Astrocyte (in vitro differentiated cells and primary cell): ENCODE measurements around the gene NFE2. TPM values are rescaled to one million over a fixed set of nuclear protein-coding genes. Genes with fewer than 3 reads are reported as not detected.
"Not testable (repeated sequence)": the region's sequence is repeated elsewhere in the genome, so short reads cannot be mapped to it uniquely, and the experiment has no call there.

Source experiments
- DNase-seq: peaks from one replicate; pipeline ENCODE4 v3.0.0-alpha.2; 2010; ENCODE audit warnings: low read depth
- FAIRE-seq: peaks from 2 replicates; lab custom pipeline; 2011; peaks lifted over from hg19 to GRCh38; lab: Jason Lieb, UNC
- H2AFZ ChIP-seq: 2 replicates; pipeline ENCODE4 v1.6.0; 2012; ENCODE audit warnings: low read depth, low read length, inconsistent platforms
- H3K27ac ChIP-seq: 2 replicates; pipeline ENCODE4 v1.5.1; 2011; ENCODE audit warnings: low read depth, low read length, inconsistent platforms
- H3K27me3 ChIP-seq: 2 replicates; pipeline ENCODE4 v1.6.0; 2011; ENCODE audit warnings: low read length, inconsistent platforms; ENCODE audit not compliant: insufficient read depth
- H3K36me3 ChIP-seq: 2 replicates; pipeline ENCODE4 v1.5.1; 2011; ENCODE audit warnings: low read length, inconsistent platforms; ENCODE audit not compliant: insufficient read depth
- H3K4me1 ChIP-seq: 2 replicates; pipeline ENCODE4 v1.5.1; 2011; ENCODE audit warnings: low read length, inconsistent platforms; ENCODE audit not compliant: insufficient read depth
- H3K4me2 ChIP-seq: 2 replicates; pipeline ENCODE4 v1.6.0; 2012; ENCODE audit warnings: low read length, inconsistent platforms
- H3K4me3 ChIP-seq: 2 replicates; pipeline ENCODE4 v1.5.1; 2011; ENCODE audit warnings: low read depth, mild to moderate bottlenecking, low read length, inconsistent platforms; ENCODE audit not compliant: insufficient read depth
- H3K79me2 ChIP-seq: 2 replicates; pipeline ENCODE4 v1.6.0; 2012; ENCODE audit warnings: mild to moderate bottlenecking, low read length, inconsistent platforms; ENCODE audit not compliant: insufficient read depth
- H3K9ac ChIP-seq: 2 replicates; pipeline ENCODE4 v1.6.0; 2012; ENCODE audit warnings: mild to moderate bottlenecking, low read length, inconsistent platforms
- H3K9me3 ChIP-seq: 2 replicates; pipeline ENCODE4 v1.5.1; 2012; ENCODE audit warnings: low read depth, mild to moderate bottlenecking, low read length, inconsistent platforms; ENCODE audit not compliant: insufficient read depth
- H4K20me1 ChIP-seq: 2 replicates; pipeline ENCODE4 v1.6.0; 2012; ENCODE audit warnings: low read length, inconsistent platforms; ENCODE audit not compliant: insufficient read depth
- H3K27ac Mint-ChIP-seq: one replicate; pipeline ENCODE4 v1.8.0; 2021; ENCODE audit warnings: mild to moderate bottlenecking, mixed read lengths; ENCODE audit not compliant: unreplicated experiment
- H3K27me3 Mint-ChIP-seq: one replicate; pipeline ENCODE4 v1.8.0; 2021; ENCODE audit warnings: low read depth, mixed read lengths; ENCODE audit not compliant: unreplicated experiment
- H3K36me3 Mint-ChIP-seq: one replicate; pipeline ENCODE4 v1.8.0; 2021; ENCODE audit warnings: low read depth, mixed read lengths; ENCODE audit not compliant: unreplicated experiment
- H3K4me1 Mint-ChIP-seq: one replicate; pipeline ENCODE4 v1.8.0; 2021; ENCODE audit warnings: low read depth, mixed read lengths; ENCODE audit not compliant: unreplicated experiment
- H3K4me3 Mint-ChIP-seq: one replicate; pipeline ENCODE4 v1.8.0; 2021; ENCODE audit warnings: mild to moderate bottlenecking, moderate library complexity, mixed read lengths; ENCODE audit not compliant: unreplicated experiment
- H3K9me3 Mint-ChIP-seq: one replicate; pipeline ENCODE4 v1.8.0; 2021; ENCODE audit warnings: mild to moderate bottlenecking, mixed read lengths; ENCODE audit not compliant: unreplicated experiment
- EZH2 ChIP-seq: IDR thresholded peaks from 2 replicates; pipeline ENCODE4 v1.6.1; 2012; ENCODE audit warnings: mild to moderate bottlenecking, low read length, inconsistent platforms; ENCODE audit not compliant: insufficient read depth
- total RNA-seq: library from RNA; stranded (reverse); gene quantifications from 2 replicates; pipeline ENCODE4 v1.2.1, GENCODE V29; 2021
- TF ChIP-seq, protein P1 (sequence below): IDR thresholded peaks from 2 replicates; pipeline ENCODE4 v1.5.1; 2011; ENCODE audit warnings: low read depth, mild to moderate bottlenecking, inconsistent platforms, low read length, moderate library complexity; ENCODE audit not compliant: insufficient read depth

Gene NFE2
- total RNA-seq, 1 donor from 2014 or later: 0.41 TPM

DNA sequence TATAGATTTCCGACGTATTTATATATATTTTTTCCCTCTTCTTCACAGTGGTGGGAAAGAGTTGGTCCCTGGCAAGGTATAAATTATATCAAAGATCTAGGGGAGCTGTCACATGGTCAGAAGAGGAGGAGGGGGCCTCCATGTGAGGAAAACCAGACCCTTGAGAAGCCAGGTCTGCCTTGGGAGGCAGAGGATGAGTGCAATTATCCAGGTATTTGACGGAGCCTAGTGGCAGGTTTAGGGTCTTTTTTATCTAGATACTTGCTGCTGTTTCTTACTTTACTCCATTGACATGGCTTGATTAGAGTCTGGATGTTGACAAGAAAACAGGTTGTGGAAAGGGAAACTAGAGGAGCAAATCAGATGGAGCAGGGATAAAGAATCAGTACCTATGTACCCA, 29.6 kb upstream of the NFE2 start:
- DNase-seq (no peak), FAIRE-seq (no peak)
- Histone ChIP-seq H3K27me3 (no peaks in the 10 kb centered on the region), H3K4me1 (peaks cover 22% of the 10 kb centered on the region), H4K20me1 (peaks cover 16% of the 10 kb centered on the region), H3K4me2 (peak overlapping the region; percentile 45), H2AFZ (no peak overlapping the region), H3K27ac (no peak overlapping the region), H3K4me3 (no peak overlapping the region), H3K79me2 (peaks cover 87% of the 10 kb centered on the region), H3K9me3 (no peaks in the 10 kb centered on the region), H3K9ac (no peak overlapping the region), H3K36me3 (no peaks in the 10 kb centered on the region)
- no peaks in the 10 kb centered on the region for H3K9me3 Mint-ChIP-seq
- H3K4me1 Mint-ChIP-seq: peaks cover 28% of the 10 kb centered on the region
- H3K36me3 Mint-ChIP-seq: peaks cover 2% of the 10 kb centered on the region
- TF ChIP-seq EZH2: no peak
- TF ChIP-seq, protein P1, sequence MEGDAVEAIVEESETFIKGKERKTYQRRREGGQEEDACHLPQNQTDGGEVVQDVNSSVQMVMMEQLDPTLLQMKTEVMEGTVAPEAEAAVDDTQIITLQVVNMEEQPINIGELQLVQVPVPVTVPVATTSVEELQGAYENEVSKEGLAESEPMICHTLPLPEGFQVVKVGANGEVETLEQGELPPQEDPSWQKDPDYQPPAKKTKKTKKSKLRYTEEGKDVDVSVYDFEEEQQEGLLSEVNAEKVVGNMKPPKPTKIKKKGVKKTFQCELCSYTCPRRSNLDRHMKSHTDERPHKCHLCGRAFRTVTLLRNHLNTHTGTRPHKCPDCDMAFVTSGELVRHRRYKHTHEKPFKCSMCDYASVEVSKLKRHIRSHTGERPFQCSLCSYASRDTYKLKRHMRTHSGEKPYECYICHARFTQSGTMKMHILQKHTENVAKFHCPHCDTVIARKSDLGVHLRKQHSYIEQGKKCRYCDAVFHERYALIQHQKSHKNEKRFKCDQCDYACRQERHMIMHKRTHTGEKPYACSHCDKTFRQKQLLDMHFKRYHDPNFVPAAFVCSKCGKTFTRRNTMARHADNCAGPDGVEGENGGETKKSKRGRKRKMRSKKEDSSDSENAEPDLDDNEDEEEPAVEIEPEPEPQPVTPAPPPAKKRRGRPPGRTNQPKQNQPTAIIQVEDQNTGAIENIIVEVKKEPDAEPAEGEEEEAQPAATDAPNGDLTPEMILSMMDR: no peak
- H3K27ac Mint-ChIP-seq: no peak overlapping the region
- H3K4me3 Mint-ChIP-seq: no peak overlapping the region
- no peaks in the 10 kb centered on the region for H3K27me3 Mint-ChIP-seq

DNA sequence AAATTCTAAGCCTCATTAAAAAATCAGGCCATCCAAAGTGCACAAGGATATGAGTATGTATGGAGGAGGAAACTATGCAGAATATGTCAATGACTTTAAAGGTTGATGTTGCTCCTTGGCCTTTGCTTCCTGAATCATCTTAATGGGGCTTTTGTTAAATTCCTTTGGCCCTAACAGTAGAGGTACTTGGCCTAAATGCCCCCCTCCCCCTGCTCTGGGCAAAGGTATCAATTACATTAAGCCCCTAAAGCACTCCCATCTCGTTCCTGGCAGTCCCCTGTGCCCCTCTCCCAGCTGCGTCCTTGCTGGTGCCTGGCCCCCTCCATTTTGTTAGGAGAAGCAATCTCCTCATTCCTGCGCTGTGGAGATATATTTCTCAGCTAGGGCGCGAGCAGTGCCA, 28.9 kb upstream of the NFE2 start:
- Histone ChIP-seq H3K4me3 (no peak overlapping the region), H3K9ac (no peak overlapping the region), H3K4me2 (peak overlapping the region; percentile 45), H3K27me3 (no peaks in the 10 kb centered on the region), H3K4me1 (peaks cover 22% of the 10 kb centered on the region), H3K9me3 (no peaks in the 10 kb centered on the region), H2AFZ (no peak overlapping the region), H3K79me2 (peaks cover 86% of the 10 kb centered on the region), H4K20me1 (peaks cover 9% of the 10 kb centered on the region), H3K27ac (no peak overlapping the region), H3K36me3 (no peaks in the 10 kb centered on the region)
- Mint-ChIP-seq H3K4me1 (peaks cover 28% of the 10 kb centered on the region), H3K27me3 (no peaks in the 10 kb centered on the region), H3K36me3 (peaks cover 5% of the 10 kb centered on the region), H3K27ac (no peak overlapping the region), H3K9me3 (no peaks in the 10 kb centered on the region), H3K4me3 (no peak overlapping the region)
- FAIRE-seq (no peak), DNase-seq (no peak)
- no peak for TF ChIP-seq EZH2
- TF ChIP-seq, protein P1: no peak

DNA sequence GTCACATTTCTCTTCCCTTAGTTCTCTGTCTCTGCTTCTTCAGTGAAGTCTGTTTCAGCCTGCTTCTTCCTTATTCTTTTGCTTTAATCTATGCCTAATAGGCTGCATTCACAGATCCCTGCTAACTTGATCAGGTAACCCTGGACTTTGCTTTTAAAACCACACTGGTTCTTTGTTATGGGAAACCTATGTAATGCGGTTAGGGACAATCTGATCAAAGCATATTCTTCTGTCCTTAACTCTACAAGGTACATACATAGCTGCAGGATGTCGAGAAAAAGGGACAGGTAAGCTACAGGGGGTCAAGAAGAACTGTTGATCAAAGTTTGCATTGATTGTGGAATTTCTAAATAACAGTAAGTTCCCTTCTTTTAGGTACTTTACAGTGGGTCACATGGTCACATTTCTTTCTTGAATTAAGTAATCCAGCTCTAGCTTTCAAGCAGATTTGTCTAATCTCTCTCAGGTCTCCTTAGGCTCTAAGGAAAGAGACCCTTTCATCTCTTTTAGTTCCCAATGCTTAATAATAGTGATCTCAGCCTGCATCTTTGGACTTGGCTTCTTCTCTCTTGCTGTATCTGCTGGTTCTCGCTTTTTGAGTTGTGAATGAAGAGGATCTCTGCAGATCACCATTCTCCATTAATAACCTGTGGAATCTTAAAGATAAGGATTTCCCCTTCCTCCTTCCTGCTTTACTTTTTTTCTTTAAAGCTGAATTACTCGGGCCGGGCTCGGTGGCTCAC, 28.0 kb upstream of the NFE2 start:
- Histone ChIP-seq H3K9me3 (no peaks in the 10 kb centered on the region), H3K4me3 (no peak overlapping the region), H3K27me3 (no peaks in the 10 kb centered on the region), H2AFZ (no peak overlapping the region), H3K79me2 (peaks cover 78% of the 10 kb centered on the region), H3K4me1 (peaks cover 22% of the 10 kb centered on the region), H4K20me1 (peaks cover 8% of the 10 kb centered on the region), H3K9ac (no peak overlapping the region), H3K27ac (no peak overlapping the region), H3K4me2 (peak overlapping the region; percentile 45), H3K36me3 (no peaks in the 10 kb centered on the region)
- TF ChIP-seq, protein P1: no peak
- no peak for TF ChIP-seq EZH2
- FAIRE-seq (no peak), DNase-seq (no peak)
- Mint-ChIP-seq H3K4me3 (peak overlapping the region; percentile 16), H3K9me3 (no peaks in the 10 kb centered on the region), H3K36me3 (peaks cover 5% of the 10 kb centered on the region), H3K27ac (peak overlapping the region; percentile 3), H3K27me3 (no peaks in the 10 kb centered on the region), H3K4me1 (peaks cover 28% of the 10 kb centered on the region)

DNA sequence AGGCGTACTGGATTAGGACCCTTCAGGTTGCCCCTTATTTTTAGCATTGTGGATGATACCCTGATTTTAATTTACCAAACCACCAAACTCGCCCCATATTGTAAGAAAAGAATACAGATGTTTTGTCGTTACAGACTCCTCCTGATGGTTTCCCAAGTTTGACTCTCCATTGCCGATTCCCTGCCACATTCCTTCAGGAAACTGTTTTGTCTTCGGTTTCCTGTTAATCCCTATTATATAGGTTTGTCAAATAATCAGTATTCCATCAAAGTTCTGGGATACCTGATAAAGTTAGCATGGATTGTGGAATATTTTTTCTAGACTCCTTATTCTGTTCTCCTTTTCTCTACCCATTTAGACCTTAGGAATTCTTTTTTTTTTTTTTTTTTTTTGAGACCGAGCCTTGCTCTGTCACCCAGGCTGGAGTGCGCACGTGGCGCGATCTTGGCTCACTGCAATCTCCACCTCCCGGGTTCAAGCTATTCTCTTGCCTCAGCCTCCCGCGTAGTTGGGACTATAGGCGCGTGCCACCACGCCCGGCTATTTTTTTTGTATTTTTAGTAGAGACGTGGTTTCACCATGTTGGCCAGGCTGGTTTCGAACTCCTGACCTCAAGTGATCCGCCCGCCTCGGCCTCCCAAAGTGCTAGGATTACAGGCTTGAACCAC, 24.8 kb upstream of the NFE2 start:
- DNase-seq, H3K27me3 ChIP-seq, H3K9me3 Mint-ChIP-seq, H3K36me3 ChIP-seq, FAIRE-seq, H3K9me3 ChIP-seq, H3K27me3 Mint-ChIP-seq, H4K20me1 ChIP-seq, H3K36me3 Mint-ChIP-seq: not testable (repeated sequence)
- Histone ChIP-seq H3K4me1 (peaks cover 19% of the 10 kb centered on the region), H2AFZ (peak overlapping the region; percentile 38), H3K79me2 (peaks cover 48% of the 10 kb centered on the region), H3K4me3 (peak overlapping the region; percentile 94), H3K9ac (peak overlapping the region; percentile 99), H3K4me2 (peak overlapping the region; percentile 90), H3K27ac (peak overlapping the region; percentile 97)
- H3K4me3 Mint-ChIP-seq: peak overlapping the region; percentile 99
- peak overlapping the region; percentile 100 for H3K27ac Mint-ChIP-seq
- H3K4me1 Mint-ChIP-seq: peaks cover 20% of the 10 kb centered on the region
